Activated CD4-positive, alpha-beta T cell treated with anti-CD3 and anti-CD28 coated beads for 24 hours (primary cell): ENCODE measurements around the gene U2AF1L4.
"Not testable (repeated sequence)": the region's sequence is repeated elsewhere in the genome, so short reads cannot be mapped to it uniquely, and the experiment has no call there.

ENCODE experiments used
- DNase-seq, 2 donors: peaks; one replicate each; pipeline ENCODE4 v3.0.0-alpha.2; 2020; ENCODE audit warnings: low read depth in 2 of 2

U2AF1L4 gene

DNA sequence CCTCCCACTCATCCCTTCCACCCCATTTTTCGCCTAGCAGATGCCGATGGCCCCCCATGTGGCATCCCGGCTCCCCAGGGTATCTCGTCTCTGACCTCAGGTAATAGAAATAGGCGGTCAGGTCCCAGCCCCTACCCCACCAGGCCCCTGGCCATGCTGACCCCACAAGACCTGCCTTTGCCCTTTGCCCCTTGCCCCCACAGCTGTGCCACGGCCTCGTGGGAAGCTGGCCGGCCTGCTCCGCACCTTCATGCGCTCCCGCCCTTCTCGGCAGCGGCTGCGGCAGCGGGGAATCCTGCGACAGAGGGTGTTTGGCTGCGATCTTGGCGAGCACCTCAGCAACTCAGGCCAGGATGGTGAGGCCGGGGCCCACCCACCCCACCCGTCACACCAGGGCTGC, 35.5 kb upstream of the U2AF1L4 start:
- no peak for DNase-seq

DNA sequence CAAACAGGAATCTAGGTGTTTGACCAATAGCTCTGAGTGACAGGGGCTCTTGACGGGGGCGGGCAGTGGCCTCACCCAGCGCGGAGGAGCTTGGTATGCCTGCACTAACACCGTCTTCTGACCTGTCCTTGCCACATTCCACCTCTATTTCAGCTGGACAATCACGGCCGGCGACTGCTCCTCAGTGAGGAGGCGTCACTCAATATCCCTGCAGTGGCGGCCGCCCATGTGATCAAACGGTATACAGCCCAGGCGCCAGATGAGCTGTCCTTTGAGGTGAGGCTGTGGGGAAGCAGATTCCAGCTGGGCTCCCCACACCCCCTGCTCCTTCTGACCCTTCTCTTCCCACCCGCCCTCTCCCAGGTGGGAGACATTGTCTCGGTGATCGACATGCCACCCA, 34.8 kb upstream of the U2AF1L4 start:
- DNase-seq: no peak

DNA sequence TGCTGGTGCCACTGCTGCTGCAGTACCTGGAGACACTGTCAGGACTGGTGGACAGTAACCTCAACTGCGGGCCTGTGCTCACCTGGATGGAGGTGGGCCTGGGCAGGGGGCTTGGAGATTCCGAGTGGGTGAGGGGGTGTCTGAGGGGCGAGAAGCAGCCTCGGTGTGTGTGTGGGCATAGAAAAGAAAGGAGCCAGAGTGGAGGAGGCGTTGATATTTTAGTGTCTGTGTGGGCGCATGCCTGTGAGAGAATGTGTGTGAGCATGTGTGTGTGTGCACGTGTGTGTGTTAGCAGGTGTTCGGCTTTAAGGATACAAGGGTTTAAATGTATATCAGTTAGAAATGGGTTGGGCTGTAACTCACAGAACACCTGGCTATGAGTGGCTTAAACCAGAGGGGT, 33.8 kb upstream of the U2AF1L4 start:
- DNase-seq: no peak

DNA sequence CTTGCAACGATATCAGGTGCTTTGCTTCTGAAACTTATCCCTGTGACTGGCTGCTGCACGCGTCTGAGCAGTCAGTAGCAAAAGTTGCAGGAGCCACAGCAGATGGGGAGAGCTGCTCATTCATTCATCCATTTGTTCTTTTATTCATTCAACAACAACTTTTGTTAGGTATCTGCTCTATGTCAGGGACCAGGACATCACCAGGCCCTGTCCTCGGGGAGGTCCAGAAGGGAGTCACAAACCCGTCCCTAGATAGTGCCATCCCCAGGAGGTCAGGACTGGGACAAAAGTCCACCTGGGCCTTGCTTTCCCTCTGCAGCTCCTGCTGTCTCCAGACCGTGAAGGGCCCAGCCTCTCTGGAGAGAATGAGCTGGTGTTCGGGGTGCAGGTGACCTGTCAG, 32.7 kb upstream of the U2AF1L4 start:
- DNase-seq: no peak

DNA sequence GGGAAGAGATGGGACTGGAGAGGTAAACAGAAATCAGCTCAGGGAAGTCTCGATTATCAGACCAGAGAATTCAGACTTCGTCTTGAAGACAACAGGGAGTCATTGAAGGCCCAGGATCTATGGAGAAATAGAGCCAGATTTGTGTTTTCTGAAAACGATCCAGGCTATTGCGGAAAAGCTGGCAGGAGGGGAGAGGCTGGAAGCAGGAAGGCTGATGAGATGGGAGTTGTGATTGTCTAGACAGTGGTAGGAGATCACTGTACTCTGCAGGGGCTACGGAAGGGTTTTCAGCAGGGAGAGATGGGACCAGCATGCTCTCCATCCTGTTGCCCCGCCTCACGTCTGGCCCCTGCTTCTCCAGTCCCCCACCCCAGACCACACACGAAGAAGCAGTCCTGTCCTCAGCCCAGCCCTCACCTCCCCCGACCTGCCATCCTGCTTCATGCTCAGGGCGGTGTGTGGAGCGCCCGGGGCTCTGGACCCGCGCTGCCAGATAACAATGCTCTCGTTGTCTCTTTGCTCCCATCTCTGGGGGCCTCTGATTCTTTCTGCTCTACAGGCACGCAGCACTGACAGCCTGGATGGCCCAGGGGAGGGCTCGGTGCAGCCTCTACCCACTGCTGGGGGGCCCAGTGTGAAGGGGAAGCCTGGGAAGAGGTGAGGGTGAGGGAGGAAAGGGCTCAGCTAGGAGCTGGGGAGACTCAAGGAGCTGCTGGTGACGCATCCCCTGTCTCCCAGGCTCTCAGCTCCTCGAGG, 32.0 kb upstream of the U2AF1L4 start:
- DNase-seq: no peak

DNA sequence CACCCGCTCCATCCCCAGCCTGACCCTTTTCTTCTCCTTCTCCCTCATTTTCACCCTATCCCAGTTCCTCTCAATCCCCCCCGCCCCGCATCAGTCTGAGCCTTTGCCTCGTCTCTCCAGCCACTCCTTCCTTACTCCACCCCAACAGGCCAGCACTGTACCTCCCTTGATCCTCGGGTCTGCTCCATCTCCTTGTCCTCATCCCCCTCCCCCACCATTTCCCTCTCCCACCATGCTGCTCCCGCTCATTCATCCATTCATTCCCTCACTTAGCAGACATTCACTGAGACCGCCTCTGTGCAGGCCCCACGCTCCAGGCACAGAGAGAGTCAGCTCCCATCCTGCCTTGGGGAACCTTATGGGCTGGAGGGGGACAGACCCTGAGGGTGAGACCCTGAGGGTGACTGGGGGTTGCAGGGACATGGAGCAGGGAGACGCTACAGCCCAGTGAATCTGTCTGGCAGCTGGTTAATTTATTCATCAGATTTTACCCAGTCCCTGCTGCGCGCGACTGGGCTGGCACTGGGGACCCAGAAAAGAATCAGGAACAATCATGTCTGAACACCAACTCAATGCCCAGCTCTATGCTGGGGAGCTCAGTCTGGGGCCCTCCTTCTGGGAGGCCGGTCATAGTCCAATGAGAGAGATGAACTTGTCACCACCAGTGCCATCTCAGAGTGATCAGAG, 31.0 kb upstream of the U2AF1L4 start:
- no peak for DNase-seq

DNA sequence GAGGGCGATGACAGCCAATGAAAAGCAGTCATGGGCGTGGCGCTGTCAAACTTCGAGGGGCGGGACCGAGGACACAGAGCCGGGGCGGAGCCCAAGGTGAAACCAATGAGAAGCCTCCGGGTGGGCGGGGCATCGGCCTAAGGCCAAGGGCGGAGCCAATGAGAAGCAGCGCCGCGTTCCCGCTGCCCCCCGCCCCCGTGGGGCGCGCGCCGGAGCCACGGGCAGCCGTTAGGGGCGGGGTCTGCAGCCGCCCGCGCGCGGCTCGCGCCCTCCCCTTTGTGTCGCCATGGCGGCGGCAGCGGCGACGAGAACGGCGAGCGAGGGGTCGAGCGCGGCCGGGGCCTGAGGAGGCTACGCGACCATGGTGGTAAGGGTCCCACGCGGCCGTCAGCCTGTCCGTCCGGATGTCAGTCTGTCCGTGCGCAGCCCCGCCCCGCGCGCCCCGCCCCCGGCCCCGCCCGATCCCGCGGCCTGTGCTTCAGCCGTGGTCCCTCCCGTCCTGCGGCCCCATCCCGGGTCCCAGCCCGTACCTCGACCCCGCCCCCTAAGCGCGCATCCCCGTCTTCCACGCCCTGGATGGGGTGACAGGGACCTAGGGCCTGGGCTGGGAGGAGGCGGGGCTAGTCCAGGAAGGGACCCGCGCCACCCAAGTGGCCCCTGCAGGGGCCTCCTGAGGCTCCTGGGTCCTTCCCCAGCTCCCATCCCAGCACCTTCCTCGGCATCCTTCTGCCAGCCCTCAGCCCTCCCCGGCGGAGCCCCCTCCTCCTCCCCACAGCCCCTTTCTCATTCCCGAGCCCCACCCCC, 30.3 kb upstream of the U2AF1L4 start, which contains the start of gene ARHGAP33:
ARHGAP33 (plus strand) TSS at position 267 of the 804 bp plus-strand sequence; CDS start at position 362, 95 bp downstream.
- DNase-seq: peak; percentile 98 to 100

DNA sequence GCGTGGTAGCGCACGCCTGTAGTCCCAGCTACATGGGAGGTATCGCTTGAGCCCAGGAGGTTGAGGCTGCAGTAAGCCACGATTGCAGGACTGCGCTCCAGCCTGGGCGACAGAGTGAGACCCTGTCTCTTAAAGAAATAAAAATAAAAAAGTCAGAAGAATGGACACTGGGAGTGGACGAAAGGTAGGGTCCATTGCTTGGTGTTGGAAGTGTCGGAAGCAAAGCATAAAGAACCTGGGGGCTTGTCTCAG, 29.8 kb upstream of the U2AF1L4 start:
- no peak for DNase-seq

DNA sequence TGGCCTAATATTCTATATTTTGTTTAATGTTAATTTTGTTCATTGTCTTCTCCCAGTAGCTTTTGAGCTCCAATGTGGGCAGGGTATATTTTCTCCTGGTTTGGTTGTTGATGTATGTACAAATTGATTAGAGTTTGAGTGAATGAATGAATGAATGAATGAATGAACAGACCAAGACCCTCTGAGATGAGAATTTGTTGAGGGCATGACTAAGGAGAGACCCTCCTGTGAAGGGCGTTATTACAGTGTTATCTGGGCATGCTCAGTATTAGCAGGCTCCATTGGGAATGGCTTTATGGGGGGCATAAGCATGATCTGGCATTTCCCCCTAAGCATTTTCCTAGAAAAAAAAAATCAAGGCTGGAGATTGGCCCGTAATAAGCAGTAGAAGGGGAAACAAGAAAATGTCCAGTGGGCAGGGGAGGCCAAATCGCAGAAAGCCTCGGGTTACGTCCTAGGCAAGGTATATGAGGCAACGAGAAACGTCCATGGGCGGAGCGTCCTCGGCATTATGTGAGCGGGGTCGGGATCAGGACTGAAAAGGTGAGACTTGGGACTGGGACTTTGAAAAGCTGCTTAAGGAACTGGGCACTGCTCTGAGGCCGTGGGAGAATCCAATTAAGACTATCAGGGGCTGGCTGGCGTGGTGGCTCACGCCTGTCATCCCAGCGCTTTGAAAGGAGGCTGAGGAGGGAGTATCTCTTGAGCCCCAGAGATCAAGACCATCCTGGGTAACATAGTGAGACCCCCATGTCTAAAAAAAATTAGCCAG, 29.2 kb upstream of the U2AF1L4 start:
- no peak for DNase-seq

DNA sequence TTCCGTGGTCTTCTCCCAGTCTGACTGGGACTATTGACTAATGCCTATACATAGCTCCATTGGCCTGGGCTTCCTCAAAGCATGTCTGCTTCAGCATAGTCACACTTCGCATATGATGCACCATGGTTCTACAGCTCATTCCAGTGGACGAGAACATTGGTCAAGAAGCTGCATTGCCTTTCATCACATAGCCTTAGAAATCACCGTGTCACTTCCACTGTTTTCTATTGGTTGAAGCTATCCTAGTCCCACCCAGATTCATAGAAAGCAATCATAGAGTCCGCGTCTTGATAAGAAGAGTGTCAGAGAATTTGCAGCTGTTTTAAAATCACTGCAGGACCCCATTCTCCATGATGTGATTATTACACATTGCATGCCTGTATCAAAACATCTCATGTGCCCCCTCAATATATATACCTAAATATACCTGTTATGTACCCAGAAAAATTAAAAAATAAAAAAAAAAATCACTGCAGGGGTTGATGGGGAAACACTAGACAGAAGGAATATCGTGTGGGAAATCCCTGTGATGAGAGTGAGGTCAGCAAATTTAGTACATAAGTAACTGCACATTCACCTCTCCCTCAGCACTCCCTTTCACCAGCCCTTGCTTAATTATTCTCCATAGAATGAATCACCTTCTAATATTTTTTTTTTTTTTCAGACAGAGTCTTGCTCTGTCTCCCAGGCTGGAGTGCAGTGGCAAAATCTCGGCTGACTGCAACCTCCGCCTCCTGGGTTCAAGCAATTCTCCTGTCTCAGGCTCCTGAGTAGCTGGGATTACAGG, 28.0 kb upstream of the U2AF1L4 start:
- DNase-seq: no peak

DNA sequence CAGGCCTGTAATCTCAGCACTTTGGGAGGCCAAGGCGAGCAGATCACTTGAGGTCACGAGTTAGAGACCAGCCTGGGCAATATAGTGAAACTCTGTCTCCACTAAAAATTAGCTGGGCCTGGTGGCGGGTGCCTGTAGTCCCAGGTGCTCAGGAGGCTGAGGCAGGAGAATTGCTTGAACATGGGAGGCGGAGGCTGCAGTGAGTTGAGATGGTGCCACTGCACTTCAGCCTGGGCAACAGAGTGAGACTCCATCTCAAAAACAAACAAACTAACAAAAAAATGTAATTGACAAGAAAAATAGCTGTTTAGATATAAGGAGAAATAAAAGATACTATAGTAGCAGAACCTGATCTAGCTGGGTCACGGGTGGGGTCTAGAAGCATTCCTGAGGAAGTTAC, 27.1 kb upstream of the U2AF1L4 start:
- DNase-seq: not testable (repeated sequence)

DNA sequence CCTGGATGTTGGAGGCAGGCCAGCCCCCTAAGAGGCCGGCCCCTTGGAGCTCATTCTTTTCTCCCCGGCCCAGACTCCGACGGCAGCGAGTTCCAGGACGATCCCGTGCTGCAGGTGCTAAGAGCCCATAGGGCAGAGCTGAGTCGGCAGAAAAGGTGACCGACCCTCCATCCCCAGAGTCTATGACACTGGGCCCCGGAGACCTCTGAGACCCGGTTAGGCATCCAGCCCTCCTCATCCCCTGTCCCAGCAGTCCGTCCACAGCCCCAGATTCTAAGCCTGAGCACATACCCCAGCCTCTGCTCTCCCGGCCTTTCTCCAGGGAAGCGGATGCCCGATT, 22.8 kb upstream of the U2AF1L4 start:
- no peak for DNase-seq

DNA sequence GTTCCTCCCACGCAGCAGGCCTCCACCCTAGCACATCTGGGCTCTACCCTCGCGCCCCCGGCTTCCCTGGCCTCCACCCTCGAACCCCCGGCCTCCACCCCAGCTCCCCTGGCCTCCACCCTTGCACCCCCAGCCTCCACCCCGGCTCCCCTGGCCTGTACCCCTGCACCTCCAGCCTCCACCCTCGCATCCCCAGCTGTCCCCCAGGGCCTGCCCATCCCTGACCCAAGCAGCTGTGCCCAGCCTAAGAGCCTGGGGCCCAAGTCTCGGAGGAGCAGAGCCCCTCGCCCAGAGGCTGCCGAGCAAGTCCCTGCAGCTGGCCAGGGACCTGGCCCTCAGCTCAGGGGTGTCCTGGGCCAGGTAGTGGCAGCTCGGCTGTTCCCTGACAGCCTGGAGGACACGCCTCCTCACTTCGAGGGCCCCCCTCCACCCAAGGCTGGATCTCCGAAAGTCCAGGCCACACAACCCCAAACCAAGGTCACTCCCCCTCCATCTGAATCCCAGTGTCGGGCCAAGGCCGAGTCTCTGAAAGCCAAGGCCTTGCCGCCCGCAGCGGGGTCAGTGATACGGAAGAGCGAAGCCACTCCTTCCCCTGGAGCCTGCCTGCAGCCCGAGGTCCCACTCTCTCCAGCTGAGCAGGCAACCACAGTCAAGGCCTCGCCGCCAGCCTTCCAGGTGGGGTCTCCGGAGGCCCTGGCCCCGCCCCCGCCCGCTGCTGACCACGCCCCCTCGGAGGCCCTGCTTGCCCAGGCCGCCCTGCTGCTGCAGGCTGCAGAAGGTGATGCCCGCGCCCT, 22.3 kb upstream of the U2AF1L4 start:
- DNase-seq: no peak

DNA sequence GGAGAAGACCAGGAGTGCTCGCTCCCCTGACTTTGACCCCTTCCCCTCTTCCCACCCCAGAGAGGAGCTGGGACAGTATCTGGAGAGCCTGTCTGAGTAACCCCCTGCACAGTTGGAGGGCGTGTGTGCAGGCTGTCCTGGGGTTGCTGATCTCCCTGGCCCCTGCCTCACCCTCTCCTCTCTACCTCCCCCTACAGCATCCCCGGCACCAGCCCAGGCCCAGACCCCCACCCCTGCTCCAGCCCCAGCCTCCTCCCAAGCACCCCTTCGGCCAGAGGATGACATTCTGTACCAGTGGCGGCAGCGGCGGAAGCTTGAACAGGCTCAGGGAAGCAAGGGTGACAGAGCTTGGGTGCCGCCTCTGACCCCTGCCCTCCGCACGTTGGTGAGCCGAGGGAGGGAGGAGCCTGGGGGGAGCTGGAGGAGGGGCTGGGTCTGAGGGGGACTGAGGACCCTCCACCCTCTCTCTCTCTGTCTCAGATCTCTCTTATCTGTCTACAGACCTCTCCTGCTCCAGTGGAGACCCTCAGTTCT, 21.4 kb upstream of the U2AF1L4 start:
- no peak for DNase-seq

DNA sequence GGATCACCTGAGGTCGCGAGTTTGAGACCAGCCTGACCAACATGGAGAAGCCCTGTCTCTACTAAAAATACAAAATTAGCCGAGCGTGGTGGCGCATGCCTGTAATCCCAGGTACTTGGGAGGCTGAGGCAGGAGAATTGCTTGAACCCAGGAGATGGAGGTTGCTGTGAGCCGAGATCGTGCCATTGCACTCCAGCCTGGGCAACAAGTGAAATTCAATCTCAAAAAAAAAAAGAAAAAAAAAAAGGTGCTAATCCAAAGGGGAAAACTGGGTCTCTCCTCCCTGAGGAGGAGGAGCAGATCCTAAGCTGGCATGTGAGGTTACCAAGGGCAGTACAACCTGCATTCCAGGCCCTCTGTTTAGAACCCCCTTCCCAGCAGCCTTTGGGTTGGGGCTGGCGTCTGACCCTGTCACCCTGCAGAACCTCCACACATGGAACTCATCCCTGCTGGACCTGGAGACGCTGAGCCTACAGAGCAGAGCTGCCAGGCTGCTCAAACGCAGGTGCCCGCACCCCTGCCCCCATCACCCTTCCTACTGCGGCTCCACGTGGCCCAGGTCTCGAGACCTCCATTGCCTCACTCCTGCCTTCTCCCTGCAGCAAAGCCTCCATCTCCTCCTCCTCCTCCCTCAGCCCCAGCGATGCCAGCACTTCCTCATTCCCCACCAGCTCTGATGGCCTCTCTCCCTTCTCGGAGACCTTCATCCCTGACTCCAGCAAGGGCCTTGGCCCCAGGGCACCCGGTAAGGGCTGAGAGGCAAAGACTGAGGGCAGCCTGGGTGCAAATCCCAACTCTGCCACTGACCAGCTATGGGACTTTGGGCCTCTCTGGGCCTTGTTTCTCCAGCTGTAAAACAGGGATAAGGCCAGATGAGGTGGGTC, 19.5 kb upstream of the U2AF1L4 start:
- DNase-seq: no peak

DNA sequence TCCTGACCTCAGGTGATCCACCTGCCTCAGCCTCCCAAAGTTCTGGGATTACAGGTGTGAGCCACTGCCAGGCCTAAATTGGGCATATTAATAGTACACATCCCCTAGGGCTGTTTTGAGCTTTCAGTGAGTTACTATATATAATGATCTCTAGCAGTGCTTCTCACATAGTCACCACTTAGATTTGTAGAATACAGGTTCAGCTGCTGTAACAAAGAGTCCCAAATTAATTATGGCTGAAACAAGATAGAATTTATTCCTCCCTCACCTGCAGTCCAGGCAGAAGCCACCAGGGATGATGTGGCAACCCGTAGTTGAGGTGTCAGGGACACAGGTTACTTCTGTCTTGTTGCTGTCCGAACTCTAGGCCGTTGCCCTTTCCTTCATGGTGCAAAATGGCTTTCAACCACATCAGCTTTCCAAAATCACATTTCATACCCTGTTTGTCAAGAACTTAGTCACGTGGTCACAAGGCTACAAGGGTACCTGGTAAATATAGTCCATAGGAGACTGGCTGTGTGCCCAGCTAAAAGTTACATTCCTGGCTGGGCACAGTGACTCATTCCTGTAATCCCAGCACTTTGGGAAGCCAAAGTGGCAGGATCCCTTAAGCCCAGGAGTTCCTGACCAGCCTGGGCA, 15.6 kb upstream of the U2AF1L4 start:
- no peak for DNase-seq

DNA sequence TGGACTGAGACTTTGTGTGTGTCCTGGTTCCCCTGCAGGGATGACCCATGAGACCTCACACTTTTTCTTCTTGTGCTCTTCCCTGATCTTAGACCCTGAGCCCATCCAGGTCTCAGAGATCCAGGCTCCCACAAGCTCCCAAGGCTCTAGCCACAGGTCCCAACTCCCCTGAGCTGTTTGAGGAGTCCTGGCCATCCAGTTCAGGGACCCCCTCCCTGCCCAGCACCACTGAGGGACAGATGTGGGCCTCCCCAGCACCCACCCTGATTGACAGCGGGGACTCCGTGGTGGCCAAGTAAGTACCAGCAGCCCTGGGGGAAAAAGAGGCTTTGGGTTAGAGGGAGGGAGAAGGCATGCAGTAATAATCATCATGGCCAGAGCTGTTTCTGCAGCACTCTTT, 14.5 kb upstream of the U2AF1L4 start:
- no peak for DNase-seq

DNA sequence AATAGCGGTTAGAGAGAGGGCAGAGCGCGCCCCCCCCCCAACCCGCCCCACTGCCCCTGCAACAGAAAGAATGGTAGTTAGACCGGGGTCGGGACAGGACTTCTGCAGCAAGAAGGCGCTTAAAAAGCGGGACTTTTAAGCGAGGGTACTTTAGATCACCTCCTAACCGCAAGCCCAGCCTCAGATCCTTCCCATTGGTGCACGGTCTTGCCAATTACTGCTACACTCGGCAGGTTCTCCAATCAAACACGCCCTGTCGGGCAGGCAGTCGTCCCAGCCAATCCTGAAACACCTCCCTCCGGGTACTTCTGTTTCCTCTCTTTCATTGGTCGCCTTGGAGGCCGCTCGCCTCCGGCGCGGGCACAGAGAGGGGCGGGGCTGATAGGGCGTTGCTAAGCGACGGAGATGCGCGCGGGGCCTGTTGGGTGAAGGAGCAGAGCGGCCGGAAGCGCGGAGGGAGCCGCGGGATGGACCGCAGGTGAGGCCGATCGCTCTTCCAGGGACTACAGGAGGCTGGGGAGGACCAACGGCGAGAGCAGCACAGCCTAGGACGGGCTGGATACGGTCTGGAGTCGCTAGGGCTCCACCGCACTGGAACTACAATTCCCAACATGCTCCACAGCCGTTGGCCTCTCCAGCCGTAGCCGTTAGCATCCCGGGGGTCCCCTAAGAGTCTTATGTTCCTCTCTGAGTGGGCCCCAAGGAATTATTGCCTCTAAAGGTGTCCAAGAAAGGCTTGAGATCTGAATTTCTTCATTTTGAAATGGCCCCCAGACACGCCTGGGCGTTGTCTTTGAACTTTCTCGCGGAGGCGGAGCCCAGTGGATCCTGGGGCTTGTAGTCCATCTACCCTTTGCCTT, 12.8 kb upstream of the U2AF1L4 start, which contains the start of gene PROSER3:
PROSER3 (plus strand) TSS at position 428 of the 860 bp plus-strand sequence; CDS start at position 468, 40 bp downstream.
- peak; percentile 94 to 97 for DNase-seq
